Tongue (tissue), 2 donors: ENCODE measurements around the gene PPM1G. TPM values are rescaled to one million over a fixed set of nuclear protein-coding genes. Genes with fewer than 3 reads are reported as not detected.

Experiments
- DNase-seq: peaks from one replicate; pipeline ENCODE4 v3.0.0-alpha.2; 2015
- total RNA-seq: library from RNA; depleted of rRNA; stranded (reverse); fragments of >200 nt; gene quantifications from one replicate; pipeline ENCODE4 v1.2.3, GENCODE V29; 2014

The PPM1G gene
- total RNA-seq, 1 donor from 2014 or later = 41.3 TPM

DNA sequence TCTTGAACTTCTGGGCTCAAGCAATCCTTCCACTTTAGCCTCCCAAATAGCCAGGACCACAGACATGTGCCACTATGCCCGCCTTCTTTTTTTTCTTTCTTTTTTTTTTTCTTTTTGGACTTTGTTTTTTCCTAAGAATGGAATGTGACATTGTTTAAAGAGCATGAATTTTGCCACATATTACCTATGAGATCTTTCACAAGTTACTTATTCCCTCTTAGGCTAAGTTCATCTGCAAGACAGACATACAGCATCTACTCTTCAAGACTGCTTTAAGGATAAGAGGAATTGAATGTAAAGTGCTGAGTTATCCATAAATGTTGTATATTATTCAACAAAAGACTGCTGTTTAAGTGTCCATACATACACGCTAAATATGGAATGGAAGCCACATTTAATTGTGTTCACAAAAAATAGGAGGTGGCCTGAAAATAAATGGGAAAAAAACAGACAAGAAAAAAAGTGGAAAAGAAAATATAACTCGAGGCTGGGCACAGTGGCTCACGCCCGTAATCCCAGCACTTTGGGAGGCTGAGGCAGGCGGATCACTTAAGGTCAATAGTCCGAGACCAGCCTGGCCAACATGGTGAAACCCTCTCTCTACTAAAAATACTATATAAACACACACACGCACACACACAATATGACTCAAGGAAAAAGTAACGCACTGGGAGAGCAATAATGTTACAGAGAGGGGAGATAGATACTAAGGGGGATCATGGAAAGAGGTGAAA, 3.2 kb upstream of the PPM1G start:
- DNase-seq = no peak

DNA sequence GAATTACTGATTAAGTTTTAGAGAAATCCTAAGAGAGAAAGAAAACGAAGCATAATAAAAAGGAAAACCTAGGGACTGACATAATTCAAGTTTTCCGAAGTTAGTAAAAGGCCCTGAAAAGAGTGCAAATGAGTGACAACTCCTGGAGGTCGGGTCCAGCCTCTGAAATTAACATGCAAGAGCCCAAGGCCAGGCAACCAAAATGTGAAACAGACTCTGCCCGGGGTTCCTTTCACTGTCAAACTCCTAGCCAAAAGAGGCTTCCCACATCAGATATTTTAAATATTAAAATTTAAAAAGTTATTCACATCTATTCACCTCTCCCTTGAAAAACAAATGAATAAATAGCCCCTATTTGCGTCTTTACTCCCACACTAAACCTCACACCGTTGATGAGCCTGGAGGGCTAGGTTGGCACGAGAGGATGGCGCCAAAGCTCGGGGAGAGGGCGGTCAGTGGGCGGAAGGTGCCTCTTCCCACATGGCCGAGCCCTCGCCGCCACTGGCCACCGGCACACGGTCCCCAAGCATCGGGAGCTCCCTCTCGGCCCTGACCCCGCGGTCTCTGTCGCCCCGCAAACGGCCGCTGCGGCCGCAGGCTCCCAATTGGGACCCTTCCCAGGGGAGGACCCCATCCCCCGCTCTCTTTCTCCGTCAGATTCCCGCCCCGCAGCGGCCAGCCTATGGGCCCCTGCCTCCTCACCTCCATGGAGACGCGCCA, 630 bp downstream of the PPM1G start:
- peak; percentile 8 for DNase-seq

DNA sequence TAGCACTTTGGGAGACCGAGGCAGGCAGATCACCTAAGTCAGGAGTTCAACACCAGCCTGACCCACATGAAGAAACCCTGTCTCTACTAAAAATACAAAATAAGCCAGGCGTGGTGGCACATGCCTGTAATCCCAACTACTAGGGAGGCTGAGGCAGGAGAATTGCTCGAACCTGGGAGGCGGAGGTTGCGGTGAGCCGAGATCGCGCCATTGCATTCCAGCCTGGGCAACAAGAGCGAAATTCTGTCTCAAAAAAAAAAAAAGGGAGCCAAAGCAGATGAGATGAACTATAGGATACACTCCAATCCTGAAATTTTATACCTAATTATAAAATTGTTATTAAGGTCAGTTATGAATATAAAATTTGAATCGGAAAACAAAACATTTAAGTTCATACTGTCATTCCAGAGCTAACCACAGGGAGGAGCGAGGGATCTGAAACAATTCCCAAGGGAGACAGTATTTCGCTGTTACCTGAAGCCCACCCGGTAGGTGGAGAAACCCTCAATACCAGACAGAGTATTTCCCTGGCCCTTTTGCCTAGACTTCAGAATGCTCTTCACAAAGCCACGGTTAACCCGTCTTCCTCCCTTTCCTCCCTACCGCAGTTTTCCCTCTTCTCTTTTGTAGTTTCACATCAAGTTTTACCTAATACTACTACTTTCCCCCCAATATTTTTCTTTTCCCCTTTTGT, 1.4 kb downstream of the PPM1G start:
- DNase-seq = peak; percentile 59

DNA sequence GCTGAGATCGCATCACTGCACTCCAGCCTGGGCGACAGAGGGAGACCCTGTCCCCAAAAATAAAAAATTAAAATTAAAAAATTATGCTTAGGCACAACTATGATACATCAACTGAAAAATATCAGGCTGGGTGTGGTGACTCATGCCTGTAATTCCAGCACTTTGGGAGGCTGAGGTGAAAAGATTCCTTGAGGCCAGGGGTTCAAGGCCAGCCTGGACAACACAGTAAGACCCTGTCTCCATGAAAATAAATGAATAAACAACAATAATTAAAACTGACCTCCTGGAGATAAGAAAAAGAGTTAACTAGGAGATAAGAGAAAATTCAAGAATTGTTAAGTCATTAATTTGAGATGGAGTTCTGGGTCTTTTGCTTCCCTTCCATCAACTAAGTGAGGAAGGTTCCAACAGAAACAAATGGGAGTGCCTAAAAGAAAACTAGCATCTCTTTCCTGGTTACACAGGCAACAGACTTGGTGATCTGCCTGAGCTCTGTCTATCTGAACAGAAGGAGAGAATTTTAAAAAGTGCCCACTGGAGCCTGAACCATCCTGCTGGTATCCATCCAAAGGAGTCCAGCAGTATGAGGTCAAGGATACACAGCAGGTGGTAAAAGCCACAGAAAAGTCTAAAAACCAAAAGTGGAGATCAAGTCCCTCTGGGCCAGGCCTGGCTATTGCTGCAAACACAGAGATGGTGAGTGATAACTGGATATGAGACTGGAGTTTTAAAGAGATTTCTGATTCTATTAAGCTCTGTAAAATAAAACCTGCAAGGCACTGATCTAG, 8.8 kb downstream of the PPM1G start:
- DNase-seq = no peak

DNA sequence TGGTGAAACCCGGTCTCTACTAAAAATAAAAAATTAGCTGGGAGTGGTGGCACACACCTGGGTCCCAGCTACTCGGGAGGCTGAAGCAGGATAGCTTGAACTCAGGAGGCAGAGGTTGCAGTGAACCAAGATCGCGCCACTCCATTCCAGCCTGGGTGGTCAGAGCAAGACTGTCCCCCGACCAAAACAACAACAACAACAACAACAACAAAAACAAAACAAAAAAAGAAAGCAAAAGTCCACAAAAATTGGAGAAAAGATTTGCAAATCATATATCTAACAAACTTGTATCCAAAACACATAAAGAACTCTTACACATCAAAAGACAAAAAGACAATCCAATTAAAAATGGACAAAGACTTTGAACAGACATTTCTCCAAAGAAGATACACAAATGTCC, 10.4 kb downstream of the PPM1G start:
- DNase-seq = no peak

DNA sequence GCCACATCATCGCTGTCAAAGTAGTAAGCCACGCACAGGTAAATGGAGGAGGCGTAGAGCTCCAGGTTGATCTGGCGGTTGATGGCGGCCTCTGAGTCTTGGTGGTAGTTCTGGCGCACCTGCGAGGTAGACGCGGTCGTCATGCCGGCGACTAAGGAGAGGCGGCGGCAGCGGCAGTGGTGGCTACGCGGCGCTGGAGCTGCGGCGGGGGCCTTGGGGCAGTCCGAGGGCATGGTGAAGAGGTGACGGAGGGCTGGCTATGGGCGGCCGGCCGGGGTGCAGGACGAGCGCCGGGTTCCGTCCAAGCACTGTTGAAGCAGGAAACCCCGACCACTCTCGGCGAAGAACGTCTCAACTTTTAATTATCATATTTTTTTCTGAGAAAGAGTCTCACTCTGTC, 16.2 kb downstream of the PPM1G start:
- DNase-seq = no peak

DNA sequence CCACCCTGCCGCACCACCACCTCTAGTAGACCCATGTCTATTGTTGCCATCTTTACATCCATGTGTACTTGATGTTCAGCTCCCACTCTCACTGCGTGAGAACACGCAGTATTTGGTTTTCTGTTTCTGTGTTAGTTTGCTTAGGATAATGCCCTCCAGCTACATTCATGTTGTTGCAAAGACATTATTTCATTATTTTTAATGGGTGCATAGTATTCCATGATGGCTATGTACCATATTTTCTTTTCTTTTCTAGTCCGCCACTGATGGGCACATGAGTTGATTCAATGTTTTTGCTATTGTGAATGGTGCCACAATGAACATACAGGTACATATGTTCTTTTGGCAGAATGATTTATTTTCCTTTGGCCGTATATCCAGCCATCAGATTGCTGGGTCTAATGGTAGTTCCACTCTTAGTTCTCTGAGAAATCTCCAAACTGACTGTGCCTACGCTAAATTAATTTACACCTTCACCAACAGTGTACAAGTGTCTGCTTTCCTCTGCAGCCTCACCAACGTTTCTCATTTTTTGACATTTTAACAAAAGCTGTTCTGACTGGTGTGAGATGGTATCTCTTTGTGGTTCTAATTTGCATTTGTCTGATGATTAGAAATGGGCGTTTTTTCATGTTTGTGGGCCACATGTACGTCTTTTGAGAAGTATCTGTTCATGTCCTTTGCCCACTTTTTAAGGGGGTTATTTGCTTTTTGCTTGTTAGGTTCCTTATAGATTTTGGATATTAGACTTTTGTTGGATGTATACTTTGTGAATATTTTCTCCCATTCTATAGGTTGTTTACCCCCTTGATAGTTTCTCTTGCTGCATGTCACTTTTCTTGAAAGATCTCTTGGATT, 18.3 kb downstream of the PPM1G start:
- DNase-seq = no peak

DNA sequence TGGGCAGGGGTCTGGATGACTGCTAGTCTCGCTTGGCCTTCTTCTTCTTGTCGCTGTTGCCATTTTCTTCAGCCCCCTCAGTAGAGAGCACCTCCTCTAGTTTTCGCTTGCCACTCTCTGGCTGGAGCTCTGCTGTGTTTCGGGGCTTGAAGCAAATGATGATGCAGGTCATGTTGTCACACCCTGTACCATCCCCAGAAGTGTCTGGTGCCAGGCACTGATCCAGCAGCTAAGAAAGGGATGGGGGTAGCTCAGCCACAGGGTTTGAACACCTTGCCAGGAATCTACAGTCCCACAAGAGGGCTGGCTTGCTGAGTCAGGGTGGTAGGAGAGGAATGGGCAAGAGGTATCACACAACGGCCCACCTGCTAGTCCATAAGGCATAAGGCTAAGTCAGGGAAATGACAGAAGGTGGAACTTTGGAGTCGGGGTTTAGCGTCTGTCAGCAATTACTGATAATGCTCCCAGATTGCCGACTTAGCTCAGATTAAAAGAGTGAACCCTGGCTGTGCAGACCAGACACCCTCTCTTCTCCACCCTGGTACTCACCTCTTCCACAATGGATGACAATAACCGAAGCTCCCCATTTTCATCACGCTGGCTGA, 27.7 kb downstream of the PPM1G start:
- no peak for DNase-seq

DNA sequence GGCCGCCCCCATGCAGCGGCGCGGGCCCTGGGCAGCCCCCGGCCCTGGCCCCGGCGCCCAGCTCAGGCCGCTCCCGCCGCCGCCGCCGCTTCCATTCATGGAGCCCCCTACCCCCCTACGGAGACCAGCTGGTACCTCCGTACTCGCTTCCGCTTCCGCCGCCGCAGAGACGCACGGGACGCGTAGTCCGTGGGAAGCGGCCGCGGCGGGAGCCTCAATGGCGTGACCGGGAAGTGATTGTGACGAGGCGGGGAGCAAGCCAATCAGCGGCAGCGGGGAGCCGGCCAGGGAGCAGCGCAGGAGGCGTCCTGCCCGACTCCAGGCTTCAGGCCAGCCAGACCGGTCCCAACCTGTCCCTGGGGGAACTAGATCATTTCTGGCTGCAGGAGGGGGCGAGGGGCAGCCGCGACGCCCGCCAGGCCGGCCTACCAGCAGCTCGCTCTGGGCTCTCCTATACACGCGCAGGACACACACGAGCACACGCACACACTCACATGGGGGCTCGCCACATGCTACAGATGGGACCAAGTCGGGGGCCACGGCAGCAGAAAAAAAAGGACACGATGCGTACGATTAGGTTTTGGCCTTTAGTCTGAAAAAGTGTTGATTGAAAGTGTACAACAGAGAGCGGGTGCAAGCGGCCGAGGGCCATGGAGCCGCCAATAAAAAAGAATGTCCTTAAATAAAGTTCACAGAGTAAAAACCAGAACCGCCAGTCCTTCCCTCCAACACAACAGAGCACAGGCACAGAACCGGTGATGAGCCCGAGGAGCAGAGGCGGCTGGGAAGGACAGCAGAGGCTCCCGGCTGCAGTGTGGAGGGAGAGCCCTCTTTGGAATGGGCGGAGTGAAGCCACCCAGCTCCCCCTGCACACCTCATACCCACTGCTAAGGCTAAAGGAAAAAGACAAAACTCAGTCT, 28.5 kb downstream of the PPM1G start, which contains the start of gene ZNF513:
Gene ZNF513, minus strand, starts transcription at position 109 of the 920 bp plus-strand sequence. CDS start 208 bp downstream, outside the sequence.
- peak; percentile 99 for DNase-seq

DNA sequence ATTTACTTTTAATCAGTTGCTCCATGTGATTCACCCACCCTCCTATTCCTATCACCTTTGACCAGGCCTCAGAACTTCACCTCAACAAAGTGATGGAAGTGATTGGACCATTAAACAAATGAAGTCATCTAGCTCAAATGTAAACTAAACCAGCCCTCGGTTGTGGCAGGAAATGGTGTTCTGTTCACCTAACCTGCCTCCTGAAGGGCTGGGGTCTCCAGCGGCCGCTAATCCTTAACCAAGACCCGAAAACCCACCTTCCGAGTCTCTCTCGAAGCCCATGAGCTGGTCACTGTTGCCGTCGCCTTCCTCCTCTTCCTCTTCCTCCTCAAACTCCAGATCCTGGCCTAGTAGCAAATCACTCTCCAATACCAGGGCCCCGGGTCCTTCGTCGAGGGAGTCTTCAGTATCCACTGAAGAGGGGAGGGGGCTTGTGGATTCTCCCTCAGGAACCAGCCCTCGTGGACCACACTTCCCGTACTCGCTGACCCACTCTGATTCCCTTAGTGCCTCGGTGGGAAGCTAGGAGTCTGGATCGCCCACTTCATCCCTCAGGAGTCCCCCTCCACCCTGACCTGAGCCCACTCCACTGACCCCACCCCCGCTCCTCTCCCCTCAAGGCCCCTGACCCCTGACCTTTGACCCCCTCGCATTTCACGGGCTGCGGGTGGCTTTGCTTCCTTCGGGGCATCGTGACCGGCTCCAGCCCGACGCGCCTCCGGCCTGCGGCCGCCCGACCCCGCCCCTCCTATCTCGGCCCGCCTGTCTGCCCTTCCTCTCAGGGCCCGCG, 29.4 kb downstream of the PPM1G start:
- no peak for DNase-seq

DNA sequence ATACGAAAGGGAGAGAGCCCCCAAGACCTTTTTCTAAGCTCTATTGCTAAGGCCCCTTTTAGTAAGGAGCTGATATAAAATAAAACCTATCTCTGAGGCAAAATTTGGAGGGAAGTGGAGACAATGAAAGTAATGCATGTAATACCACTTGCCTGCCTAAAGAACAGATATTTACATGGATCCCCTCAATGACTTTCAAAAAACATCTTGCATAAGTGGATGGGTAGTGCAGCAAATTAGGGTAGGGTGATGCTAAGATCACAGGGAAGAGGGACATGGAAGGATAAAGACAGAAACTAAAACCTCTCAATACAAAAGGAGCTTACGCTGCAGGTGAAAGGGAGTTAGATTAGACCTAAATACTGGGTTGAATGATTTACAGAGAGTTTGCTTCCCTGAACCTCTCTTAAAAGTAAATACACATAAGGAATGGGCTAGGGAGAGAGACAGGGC, 30.0 kb downstream of the PPM1G start:
- no peak for DNase-seq

DNA sequence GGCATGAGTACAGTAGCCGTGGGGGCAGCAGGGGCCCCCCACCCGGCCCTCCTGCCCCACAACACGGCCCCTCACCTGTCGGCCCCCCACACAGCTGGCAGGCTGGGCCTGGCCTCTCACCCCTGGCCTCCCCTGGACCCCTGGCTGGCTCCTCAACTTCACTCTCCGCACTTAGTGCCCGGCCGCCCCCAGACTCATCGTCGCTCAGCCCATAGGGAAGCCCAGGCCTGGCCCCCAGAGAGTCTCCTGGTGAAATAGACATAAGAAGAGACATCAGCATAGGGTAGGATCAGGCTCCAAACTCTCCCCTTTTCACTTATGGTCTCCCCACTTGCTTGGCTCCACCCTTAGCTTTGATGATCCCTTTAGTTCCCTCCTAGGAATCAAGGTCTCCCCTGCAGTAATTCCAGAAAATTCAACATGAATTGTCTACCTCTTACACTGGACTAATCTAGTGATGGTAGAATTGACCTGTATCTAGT, 30.5 kb downstream of the PPM1G start:
- DNase-seq = no peak

DNA sequence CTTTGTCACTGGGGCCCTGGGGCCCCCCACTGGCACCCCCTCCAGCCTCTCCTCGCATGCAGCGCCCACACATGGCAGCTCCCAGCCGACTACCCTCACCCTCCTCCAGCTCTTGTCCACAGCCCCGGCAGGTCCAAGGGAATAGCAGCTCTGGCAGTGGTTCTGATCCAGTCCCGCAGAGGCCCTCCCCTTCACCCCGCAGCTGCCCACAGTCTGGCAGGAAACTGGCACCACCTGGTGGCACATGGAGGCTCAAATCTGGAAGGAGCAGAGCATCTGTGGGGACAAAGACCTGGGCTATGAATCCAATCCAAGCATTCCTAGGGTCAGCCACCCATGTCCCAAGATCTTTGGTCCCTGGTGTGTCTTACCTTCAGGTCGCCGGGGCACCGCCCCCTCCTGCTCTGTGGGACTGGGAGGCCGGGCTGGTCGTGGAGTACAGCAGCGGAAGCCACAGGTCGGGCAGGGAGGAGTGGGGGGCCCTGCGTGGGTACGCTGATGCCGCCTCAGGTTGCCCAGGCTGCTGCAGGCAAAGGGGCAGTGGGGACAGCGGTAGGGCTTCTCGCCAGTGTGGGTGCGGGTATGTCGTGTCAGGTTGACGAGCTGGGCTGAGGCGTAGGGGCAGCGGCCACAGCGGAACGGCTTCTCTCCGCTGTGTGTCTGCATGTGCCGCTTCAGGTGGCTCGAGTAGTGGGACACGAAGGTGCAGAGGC, 31.1 kb downstream of the PPM1G start:
- no peak for DNase-seq

DNA sequence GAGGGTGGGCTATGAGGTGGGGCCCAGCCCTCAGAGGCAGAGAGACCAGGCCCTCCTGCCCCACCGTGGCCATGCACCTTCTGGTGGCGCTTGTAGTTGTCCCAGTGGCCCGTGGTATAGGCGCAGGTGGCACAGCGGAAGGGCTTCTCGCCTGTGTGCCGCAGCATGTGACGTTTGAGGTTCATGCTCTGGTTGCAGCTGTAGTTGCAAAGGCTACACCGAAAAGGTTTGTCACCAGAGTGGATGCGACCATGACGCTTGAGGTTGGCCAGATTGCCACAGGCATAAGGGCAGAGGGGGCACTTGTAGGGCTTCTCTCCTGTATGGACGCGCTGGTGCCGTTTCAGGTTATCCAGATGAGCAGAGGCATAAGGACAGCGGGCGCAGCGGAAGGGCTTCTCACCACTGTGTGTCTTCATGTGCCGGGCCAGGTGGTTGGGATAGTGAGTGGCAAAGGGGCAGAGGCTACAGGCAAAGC, 31.7 kb downstream of the PPM1G start:
- no peak for DNase-seq

DNA sequence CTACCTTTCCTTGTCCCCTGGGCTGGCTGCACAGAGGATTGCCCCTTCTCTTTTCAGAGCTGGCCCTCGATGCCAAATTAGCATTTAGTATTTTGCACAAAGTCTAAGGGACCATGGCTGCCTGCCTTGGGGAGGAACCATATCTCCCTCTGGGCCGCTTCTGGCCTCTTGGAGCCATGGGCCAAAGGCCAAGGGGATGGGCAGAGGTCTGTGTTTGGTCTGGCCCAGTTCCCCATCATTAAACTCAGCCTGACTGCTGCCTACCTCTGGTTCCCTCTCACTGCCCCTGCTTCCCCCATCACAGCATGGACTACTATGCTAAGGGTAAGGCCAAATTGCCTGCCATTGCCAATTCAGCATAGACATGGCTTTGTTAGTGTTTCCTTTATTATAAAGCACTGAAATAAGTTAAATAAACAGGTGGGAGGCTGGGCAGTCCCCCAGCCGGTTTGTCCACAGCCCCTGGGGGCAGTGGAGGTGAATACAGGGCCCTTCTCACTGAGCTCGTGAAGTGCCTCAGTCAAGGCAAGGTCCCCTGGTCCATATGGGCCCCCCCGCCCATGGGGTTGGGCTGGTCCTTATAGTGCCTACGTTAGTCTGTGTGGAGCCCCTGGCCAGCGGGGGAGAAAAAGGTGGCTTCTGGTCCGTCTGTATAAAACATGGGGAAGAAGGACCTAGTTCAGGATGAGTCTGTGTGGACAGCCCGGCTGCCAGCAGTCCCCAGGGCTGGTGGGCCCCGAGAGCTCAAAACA, 32.3 kb downstream of the PPM1G start:
- DNase-seq = no peak

DNA sequence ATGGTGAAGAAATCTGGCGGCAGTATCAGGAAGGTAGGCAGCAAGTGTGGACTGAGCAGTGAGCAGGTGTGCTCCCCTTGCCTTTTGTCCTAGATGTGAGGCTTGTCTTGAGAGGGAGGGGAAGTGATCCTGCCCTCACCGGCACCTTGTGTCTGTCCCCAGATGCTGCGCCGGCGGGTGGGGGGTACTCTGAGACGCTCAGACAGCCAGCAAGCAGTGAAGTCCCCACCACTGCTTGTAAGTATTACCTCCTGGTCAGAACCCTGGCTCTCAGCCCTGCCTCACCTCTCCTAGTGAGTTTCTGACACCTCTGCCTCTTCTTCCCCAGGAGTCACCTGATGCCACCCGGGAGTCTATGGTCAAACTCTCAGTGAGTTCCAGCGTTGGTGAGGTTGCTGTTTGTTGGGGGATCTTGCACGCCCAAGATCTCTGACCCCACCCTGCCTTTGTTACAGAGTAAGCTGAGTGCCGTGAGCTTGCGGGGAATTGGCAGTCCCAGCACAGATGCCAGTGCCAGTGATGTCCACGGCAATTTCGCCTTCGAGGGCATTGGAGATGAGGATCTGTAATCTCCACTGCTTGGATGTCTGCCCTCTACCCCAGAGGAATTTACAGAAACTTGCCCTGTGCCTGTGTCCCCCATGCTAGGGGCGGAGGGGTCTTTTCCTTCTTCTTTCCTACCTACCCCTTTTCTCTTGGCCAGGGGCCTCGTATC, 33.1 kb downstream of the PPM1G start:
- no peak for DNase-seq
